Placental epithelial cell (primary cell): ENCODE results near the gene BRI3BP. TPM values are rescaled to one million over a fixed set of nuclear protein-coding genes. Genes with fewer than 3 reads are reported as not detected.

Experiments used
- small RNA-seq: library from RNA; depleted of rRNA; stranded (forward); fragments of <200 nt; gene quantifications from one replicate; pipeline ENCODE3, GENCODE V24; 2012
- total RNA-seq: library from RNA; depleted of rRNA; stranded (reverse); fragments of >200 nt; gene quantifications from 2 replicates; pipeline ENCODE4 v1.2.3, GENCODE V29; 2012

Gene BRI3BP, protein sequence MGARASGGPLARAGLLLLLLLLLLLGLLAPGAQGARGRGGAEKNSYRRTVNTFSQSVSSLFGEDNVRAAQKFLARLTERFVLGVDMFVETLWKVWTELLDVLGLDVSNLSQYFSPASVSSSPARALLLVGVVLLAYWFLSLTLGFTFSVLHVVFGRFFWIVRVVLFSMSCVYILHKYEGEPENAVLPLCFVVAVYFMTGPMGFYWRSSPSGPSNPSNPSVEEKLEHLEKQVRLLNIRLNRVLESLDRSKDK
- 3.9 and 7.8 TPM in 2 replicates for total RNA-seq

GRCh38 chr12:124993626-124994436 is at the start of gene BRI3BP:
TSS of gene BRI3BP (plus strand) at chr12:124993645. CDS start at chr12:124993791, 146 bp downstream.

GRCh38 chr12:125065021-125065918 is 71.8 kb downstream of the BRI3BP start, which contains the start of gene AACS:
TSS of gene AACS (plus strand) at chr12:125065435. CDS start at chr12:125065585, 150 bp downstream.

Small RNA genes lying within 50 kb of the gene (small RNA-seq; reads per million reads assigned to genes)
- not detected for gene AC122688.1

Other genes with a start within 250 kb of the BRI3BP start
- gene SCARB1, start 129.8 kb upstream of the BRI3BP start, total RNA-seq, result 2.7 and 3.8 TPM in 2 replicates
- gene UBC, start 79.0 kb upstream of the BRI3BP start, total RNA-seq, result 1,805 and 1,956 TPM in 2 replicates
- gene DHX37, start 4.5 kb upstream of the BRI3BP start, total RNA-seq, result 9.4 and 15.8 TPM in 2 replicates
- gene AACS, start 71.8 kb downstream of the BRI3BP start, total RNA-seq, result 46.3 and 63.3 TPM in 2 replicates
- gene TMEM132B, start 192.7 kb downstream of the BRI3BP start, total RNA-seq, result 3.5 and 9.4 TPM in 2 replicates